ENCODE data around the gene ANKRD23.
"Not testable (repeated sequence)": the region's sequence is repeated elsewhere in the genome, so short reads cannot be mapped to it uniquely, and the experiment has no call there.

ANKRD23 gene

DNA sequence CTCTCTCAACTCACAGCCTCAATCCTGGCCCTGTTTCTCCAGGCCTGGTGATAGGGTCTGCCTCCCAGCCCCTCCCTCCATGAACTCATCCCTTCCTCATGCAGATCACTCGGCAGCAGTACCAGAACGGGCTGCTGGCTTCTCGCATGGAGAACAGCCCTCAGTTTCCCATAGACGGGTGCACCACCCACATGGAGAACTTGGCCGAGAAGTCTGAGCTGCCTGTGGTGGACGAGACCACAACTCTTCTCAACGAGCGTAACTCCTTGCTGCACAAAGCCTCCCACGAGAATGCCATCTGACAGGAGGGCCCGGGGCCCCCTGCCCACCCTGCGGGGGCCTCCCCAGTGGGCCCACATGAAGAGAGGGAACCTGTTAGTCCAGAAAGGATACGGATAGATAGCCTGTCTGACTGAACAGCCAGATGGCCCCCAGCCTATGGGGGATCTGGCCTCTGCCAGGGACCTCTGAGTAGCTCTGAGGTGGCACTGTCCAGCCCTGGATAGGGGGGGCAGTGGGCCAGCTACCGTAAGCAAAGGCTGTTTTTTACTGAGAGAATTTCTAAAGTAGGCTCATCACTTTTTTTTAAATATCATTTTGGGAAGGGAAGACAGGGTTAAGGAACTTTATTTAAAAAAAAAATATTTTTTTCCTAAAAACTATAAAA is 34.5 kb downstream of the ANKRD23 start:
- no peak overlapping the region for H3K4me3 ChIP-seq (ENCODE audit: low read depth, low read length)
- no peak for DNase-seq (ENCODE audit: low read depth)
- TF ChIP-seq MYC (IDR thresholded peaks at IDR 0.05; ENCODE audit: low read depth, low read length) (no peak), POLR2A (IDR thresholded peaks at IDR 0.05; ENCODE audit: extremely low read depth, insufficient read length) (no peak), CTCF (IDR thresholded peaks at IDR 0.05; ENCODE audit: low read depth, low read length) (no peak)
- TF ChIP-seq, protein P1, sequence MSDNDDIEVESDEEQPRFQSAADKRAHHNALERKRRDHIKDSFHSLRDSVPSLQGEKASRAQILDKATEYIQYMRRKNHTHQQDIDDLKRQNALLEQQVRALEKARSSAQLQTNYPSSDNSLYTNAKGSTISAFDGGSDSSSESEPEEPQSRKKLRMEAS (IDR thresholded peaks at IDR 0.05; ENCODE audit: low read depth, low read length): no peak

DNA sequence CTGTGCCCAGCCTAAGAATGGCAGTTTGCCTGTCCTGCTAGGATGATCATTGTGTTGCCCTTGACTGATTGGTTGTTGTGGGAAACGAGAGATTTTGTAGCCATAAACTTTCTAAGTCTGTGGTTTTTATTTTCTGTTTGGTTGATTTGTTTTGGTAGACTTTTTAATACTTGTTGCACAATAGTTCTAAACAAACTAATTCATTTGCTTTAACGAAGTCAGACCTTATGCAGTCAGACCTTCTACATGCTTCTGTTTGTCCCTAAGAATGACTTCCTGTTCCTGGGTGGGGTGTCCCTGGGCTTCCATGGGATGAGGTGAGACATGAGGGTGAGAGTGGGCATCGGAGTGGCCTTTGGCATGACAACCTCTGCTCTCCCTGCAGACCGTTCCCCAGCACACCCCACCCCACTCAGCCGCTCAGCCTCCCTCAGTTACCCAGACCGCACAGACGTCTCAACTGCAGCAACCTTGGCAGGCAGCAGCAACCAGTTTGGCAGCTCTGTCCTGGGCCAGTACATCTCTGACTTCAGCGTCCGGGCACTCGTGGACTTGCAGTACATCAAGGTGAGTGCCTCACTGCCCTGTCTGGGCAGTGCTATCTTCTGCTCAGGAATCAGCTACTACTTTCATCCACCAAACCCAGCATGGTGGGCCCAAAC is 35.5 kb downstream of the ANKRD23 start:
- H3K4me3 ChIP-seq (ENCODE audit: low read depth, low read length): no peak overlapping the region
- TF ChIP-seq CTCF (IDR thresholded peaks at IDR 0.05; ENCODE audit: low read depth, low read length) (no peak), MYC (IDR thresholded peaks at IDR 0.05; ENCODE audit: low read depth, low read length) (no peak), POLR2A (IDR thresholded peaks at IDR 0.05; ENCODE audit: extremely low read depth, insufficient read length) (no peak)
- TF ChIP-seq, protein P1 (IDR thresholded peaks at IDR 0.05; ENCODE audit: low read depth, low read length): no peak
- no peak for DNase-seq (ENCODE audit: low read depth)

GRCh38 chr2:96807127-96807471 is 36.7 kb downstream of the ANKRD23 start:
- no peak overlapping the region for H3K4me3 ChIP-seq (ENCODE audit: low read depth, low read length)
- no peak for TF ChIP-seq MYC (IDR thresholded peaks at IDR 0.05; ENCODE audit: low read depth, low read length)
- TF ChIP-seq, protein P1 (IDR thresholded peaks at IDR 0.05; ENCODE audit: low read depth, low read length): no peak
- TF ChIP-seq POLR2A (IDR thresholded peaks at IDR 0.05; ENCODE audit: extremely low read depth, insufficient read length): no peak
- no peak for TF ChIP-seq CTCF (IDR thresholded peaks at IDR 0.05; ENCODE audit: low read depth, low read length)
- DNase-seq (ENCODE audit: low read depth): no peak

- TF ChIP-seq POLR2A (IDR thresholded peaks at IDR 0.05; ENCODE audit: extremely low read depth, insufficient read length) (no peak), MYC (IDR thresholded peaks at IDR 0.05; ENCODE audit: low read depth, low read length) (no peak), CTCF (IDR thresholded peaks at IDR 0.05; ENCODE audit: low read depth, low read length) (no peak)
- TF ChIP-seq, protein P1 (IDR thresholded peaks at IDR 0.05; ENCODE audit: low read depth, low read length): no peak
- no peak for DNase-seq (ENCODE audit: low read depth)
- H3K4me3 ChIP-seq (ENCODE audit: low read depth, low read length): no peak overlapping the region
Observed at GRCh38 chr2:96806468-96807126, 37.2 kb downstream of the ANKRD23 start.

GRCh38 chr2:96805946-96806345 is 37.9 kb downstream of the ANKRD23 start:
- not testable (repeated sequence) for DNase-seq (ENCODE audit: low read depth); H3K4me3 ChIP-seq (ENCODE audit: low read depth, low read length)

DNA sequence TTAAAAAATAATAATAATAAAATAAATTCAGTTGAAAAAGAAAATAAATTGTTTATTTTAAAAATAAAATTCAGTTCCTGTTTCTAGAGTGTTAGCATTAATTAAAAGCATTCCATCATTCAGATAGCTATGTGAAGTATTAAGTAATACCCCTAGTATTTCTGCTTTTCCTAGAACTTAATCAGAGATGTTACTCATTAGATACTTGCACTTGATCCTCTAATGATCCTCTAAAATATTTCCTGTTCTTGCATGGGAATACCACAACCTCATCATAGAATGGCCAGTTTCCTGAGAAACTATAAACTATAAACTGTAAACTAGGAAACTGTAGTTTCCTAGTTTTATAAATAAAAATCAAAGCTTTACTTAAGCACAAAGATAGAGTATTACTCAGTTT is 38.8 kb downstream of the ANKRD23 start:
- TF ChIP-seq, protein P1 (IDR thresholded peaks at IDR 0.05; ENCODE audit: low read depth, low read length): no peak
- TF ChIP-seq CTCF (IDR thresholded peaks at IDR 0.05; ENCODE audit: low read depth, low read length): no peak
- TF ChIP-seq MYC (IDR thresholded peaks at IDR 0.05; ENCODE audit: low read depth, low read length): no peak
- TF ChIP-seq POLR2A (IDR thresholded peaks at IDR 0.05; ENCODE audit: extremely low read depth, insufficient read length): no peak
- no peak overlapping the region for H3K4me3 ChIP-seq (ENCODE audit: low read depth, low read length)
- DNase-seq (ENCODE audit: low read depth): no peak
